HG03135 (cell line): ENCODE measurements around the gene SIRT5.

Source experiments
- ATAC-seq: cut with Tn5 transposase; IDR thresholded peaks from one replicate; pipeline ENCODE4 v1.9.1; 2021; ENCODE audit warnings: mild to moderate bottlenecking, moderate library complexity; ENCODE audit not compliant: unreplicated experiment

Gene SIRT5

DNA sequence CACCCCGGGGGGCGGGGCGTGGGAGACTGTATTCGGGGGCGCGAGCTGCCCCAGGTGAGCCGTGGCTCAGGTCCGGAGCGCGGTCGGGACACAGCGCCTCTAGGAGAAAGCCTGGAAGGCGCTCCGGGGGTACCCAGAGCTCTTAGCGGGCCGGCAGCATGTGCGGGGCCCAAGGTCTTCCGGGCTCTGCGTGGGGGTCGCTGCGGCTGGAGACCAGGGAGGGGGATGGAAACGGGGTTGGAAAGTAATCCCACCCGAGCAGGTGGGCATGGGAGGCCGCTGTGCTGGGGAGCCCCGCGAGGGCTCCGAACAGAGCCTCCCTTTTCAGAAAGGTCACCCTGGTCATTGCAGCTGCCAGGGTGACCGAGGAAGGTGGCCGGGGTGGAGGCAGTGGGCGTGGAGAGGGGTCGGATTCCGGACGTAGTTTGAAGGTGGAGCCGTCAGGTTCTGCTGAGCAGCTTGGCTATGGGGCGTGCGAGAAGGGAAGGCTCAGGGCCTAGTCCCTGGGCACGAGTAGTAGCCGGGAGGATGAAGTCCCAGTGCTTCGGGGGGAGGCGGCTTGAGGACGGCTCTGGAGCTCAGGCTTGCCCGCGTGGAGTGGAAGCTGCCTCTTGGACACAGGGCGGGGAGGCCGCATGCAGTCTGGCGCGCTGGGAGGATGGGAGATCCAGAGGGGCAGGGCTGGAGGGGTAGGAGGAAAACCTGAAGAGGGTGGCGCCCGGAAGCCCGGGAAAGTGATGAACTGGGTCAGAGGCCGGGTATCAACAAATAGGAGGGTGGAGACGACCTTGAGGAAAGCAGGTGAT is at the start of gene SIRT5:
Gene SIRT5 (plus strand): TSS at position 31 of the 806 bp plus-strand sequence. CDS start 9,510 bp downstream, outside the sequence.
- ATAC-seq, result peak; percentile 71

DNA sequence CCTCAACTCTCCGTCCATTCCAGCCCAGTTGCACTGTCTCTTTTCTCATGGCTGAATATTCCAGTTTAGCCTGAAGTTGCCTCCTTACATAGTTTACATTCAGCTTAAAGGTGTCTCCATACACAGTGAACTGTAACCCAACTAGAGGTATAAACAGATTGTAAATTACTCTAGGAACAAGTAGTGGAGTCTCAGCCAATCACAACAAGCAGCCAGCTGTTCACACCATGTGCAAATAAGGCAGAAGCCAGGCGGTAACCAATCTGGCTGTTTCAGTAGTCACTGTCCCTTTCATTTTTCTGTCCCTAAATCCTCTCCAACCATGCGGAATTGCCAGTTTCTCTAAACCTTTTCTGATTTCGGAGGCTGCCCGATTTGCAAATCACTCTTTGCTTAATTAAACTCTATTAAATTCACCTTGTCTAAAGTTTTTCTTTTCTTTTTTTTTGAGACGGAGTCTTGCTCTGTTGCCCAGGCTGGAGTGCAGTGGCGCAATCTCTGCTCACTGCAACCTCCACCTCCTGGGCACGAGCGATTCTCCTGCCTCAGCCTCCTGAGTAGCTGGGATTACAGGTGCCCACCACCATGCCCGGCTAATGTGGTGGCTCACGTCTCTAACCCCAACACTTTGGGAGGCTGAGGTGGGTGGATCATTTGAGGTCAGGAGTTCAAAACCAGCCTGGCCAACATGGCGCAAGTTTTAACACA is 49.4 kb upstream of the SIRT5 start:
- no peak for ATAC-seq

DNA sequence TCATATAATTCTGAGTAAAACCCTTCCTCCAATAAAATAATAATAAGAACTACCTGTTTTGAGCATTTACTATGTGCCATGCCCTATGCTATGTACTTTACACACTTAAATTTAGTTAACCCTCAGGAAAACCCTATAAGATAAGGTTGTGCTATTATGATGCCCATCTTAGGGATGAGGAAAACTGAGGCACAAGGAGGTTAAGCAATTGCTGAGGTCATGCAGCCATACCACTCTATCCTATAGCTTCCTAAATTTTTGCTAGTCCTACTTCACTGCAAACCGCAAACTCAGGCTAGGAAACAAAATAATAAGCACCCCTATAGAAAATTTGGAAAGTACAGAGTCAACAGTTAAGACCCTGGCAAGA is 48.1 kb upstream of the SIRT5 start:
- ATAC-seq, result peak; percentile 16

DNA sequence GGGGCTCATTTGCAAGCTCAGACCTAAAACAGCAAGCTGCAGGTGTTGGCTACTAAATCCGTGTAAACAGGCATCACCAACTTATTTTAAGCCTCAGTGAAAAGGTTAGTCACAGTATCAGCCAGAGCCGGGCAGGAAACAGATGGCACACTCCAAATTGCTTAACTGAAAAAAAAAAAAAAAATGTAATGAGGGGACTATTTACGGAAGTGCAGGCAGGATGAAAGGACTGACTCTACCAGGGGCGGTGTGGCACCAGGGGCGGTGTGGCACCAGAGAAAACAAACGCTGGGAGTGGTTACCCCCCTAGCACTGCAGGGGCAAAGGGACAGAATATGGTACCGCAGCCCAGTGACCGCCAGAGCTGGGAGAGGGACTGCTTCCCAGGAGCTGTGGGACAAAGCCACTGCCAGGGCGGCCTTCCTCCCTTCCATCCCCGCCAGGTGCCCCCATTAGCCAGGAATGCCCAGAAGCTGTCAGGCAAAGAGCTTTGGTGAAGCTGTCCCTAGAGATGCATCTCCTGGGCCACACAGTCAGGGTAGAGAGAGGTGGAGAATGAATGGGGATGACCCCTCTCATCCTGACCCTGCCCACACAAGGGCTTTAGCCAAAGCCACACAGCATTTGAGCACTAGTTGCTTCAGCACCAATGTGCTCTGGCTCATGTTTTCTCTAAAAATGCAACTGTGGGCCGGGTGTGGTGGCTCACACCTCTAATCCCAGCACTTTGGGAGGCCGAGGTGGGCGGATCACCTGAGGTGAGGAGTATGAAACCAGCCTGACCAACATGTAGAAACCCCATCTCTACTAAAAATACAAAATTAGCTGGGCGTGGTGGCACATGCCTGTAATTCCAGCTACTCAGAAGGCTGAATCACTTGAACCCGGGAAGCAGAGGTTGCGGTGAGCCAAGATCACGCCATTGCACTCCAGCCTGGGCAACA is 47.4 kb upstream of the SIRT5 start:
- ATAC-seq, result peak; percentile 81

DNA sequence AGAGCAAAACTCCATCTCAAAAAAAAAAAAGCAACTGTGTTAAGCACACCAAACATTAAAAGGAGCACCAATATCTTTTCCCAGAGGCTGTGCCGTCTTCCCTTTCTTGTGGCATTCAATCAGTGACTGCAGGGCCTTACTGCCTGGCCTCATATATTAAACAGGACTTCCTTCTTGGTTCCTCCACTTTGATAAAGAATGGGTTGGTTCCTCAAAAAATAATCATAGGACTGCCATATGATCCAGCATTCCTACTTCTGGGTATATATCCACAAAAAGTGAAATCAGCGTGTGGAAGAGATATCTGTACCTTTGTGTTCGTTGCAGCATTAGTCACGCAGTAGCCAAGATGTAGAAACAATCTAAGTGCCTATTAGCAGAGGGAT is 46.7 kb upstream of the SIRT5 start:
- no peak for ATAC-seq

DNA sequence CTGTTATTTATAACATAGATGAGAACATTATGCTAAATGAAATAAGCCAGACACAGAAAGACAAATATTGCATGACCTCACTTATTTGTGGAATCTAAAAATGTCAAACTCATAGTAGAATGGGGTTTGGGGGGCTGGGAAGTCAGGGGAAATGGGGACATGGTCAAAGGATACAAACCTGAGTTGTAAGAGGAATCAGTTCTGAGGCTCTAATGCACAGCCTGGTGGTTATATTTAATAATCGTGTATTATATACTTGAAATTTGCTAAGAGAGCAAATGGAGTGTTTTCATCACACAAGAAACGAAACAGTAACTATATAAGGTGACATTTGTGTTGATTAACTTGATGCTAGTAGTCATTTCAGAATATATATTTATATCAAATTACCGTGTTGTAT is 46.2 kb upstream of the SIRT5 start:
- no peak for ATAC-seq

DNA sequence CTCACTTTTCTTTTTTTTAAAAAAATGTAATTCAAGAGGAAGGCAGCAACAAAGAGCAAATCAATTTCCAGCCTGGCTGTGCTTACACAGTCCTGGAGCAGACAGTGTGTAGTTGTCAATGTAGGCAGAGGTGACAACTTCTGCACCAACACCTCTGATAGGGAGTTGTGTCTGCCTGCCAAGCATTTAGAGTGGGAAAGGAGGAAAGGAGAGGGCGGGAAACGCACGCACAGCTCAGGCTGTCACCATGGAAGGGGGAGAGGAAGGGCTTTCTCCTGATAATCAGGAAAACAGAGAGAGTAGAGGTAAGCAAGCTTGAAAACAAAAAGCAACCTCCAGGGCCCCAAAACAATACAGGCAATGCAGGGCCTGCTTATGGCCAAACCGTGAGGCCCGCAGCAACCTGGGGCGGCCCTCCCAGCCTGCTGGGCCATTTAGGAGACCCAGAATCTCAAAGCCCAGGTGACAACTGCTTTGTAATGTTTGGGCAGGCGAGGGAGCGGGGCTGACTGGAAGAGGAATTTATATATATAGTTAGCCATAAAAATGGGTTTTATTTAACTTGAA is 45.5 kb upstream of the SIRT5 start:
- ATAC-seq, result no peak

DNA sequence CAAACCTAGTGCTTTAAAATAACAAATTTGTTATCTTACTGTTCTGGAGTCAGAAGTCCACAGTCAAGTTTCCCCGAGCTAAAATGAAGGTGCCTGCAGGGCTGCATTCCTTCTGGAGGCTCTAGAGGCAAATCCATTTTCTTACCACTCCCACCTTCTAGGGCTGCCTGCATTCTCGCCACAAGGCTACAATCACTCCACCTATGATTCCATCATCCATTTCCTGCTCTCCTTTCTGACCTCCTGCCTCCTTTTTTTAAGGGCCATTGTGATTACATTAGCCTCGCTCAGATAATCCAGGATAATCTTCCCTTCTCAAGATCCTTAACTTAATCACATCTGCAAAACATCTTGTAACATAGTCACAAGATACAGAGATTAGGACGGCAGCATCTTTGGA is 42.4 kb upstream of the SIRT5 start:
- no peak for ATAC-seq

DNA sequence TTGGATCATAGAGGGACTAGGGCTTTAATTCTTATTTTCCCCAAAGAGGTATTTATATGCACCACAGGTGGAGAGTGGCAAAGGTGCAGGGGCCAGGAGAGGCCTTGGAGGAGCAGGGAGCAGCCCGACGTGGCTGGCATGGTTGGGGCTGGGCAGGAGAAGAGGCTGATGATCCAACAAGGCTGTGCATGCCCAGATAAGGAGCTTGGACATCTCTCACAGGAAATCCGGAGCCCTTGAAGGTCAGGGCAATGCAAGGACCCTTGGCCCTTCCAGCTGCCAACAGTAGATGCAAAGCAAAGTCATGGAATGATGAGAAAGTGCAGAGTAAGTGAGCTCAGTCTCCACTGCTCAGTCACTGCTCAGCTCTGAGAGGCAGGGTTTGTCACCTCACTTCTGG is 39.9 kb upstream of the SIRT5 start:
- ATAC-seq, result no peak

DNA sequence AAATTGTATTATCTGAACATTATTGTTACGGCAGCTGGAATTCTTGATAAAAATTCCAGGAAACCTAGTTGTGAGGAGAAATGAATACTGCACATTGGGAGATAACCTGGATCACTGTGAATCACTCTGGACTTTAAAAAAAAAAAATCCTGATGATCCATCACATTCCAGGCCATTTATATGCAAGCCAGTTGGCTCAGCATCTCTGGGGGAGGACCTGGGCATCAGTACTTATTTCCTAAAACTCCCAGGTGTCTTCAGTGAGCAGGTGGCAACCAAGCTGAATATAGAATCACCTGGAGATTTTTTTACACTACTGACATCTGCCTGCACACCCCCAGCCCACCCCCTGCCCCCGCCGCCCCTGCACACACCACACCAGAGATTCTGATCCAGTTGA is 39.1 kb upstream of the SIRT5 start:
- ATAC-seq, result no peak

DNA sequence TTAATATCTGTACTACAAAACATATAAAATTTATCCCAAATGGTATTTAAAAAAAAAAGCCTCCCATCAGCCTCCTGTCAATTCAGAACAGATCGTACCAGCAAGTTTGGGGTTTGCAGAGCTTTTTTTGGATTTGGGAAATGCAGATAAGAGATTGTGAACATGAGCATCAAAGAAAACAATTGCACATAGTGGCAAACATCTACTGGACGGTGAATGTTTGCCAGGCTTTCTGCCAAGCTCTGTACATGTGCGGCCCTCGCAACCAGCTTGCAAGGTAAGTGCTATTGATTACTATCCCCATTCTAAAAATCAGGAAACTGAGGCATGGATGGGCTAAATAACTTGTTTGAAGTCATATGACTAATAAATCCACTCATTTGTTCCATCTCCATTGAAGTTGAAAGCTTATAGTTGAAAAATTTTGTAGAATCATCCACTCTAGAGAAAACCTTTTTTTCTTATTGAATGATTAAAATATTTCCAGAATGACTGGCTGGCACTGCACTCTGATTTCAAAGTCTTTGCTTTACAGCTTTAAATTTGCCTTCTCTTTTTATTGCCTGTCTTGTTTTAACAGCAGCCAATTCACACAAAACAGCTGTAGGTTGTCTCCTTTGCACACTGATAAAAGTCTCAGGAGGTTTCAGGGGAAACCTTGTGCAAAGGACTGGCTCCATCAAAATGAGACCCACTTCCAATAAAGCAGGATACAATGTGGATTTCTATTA is 37.4 kb upstream of the SIRT5 start:
- ATAC-seq, result no peak

DNA sequence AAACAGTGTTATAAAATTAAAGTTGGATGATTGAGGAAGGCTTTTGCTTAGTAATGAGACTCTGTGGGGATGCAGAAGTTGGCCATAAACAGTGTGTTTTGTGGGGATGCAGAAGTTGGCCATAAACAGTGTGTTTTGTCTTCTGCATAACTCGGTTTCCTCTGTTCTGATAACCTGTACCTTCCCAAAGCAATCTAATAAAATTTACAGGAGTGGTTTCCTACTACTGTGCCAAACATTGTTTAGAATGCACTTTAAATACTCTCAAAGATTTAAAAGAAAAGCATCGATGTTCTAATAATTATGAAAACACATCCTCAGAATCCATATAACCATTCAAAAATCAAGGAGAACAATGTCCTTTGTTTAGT is 36.9 kb upstream of the SIRT5 start:
- no peak for ATAC-seq

DNA sequence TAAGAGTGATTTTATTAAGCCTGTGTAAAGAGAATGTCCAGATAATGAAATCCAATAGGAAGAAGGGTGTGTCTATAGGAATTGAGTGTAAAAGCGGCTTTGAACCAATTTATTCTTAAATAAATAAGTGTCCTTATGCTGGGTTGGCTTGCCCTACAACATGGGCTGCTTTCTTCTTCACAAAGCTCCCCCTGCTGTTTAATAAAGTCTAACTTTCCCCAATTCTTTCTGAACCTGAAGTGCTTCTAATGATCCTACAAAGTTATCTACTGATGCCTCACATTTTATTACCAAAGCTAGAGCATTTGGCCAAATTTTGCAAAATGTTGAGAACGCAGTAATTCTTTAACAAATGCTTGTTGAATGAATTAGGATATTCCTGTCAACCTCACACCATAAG is 36.3 kb upstream of the SIRT5 start:
- no peak for ATAC-seq

DNA sequence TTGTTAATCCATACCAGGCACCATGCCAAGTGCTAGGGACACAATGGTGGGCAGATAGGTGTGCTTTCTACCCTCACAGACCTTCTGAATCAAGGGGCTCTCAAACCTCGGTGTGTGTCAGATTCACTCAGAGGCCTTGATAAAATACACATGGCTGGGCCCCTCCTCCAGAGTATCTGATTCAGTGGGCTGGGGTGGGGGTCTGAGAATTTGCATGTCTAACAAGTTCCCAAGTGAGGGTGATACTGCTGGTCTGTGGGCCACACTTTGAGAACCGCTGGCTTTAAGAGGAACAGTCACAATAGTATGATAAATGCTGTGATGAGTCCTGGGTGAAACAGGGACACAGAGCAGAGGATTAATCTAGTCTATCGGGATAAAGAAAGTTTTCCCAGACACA is 35.8 kb upstream of the SIRT5 start:
- ATAC-seq, result no peak

DNA sequence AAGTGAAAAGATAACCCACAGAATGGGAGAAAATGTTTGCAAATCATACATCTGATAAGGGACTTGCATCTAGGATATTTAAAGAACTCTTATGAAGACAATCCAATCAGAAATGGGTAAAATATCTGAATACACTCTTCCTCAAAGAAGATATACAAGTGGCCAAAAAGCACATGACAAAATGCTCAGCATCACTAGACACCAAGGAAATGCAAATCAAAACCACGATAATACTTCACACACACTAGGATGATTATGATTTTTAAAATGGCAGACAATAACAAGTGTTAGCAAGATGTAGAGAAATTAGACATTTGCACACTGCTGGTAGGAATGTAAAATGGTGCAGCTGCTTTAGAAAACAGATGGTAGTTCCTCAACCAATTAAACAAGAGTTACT is 34.8 kb upstream of the SIRT5 start:
- no peak for ATAC-seq

DNA sequence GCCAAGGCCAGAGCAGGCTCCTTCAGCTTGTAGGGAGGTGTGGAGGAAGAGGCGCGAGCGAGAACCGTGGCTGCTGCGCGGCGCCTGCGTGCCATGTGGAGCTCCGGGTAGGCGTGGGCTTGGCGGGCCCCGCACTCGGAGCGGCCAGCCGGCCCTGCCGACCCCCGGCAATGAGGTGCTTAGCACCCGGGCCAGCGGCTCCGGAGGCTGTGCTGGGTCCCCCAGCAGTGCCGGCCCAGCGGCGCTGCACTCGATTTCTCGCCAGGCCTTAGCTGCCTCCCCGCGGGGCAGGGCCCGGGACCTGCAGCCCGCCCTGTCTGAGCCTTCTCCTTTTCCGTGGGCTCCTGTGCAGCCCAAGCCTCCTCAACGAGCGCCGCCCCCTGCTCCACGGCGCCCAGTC is 32.9 kb upstream of the SIRT5 start:
- ATAC-seq, result no peak

DNA sequence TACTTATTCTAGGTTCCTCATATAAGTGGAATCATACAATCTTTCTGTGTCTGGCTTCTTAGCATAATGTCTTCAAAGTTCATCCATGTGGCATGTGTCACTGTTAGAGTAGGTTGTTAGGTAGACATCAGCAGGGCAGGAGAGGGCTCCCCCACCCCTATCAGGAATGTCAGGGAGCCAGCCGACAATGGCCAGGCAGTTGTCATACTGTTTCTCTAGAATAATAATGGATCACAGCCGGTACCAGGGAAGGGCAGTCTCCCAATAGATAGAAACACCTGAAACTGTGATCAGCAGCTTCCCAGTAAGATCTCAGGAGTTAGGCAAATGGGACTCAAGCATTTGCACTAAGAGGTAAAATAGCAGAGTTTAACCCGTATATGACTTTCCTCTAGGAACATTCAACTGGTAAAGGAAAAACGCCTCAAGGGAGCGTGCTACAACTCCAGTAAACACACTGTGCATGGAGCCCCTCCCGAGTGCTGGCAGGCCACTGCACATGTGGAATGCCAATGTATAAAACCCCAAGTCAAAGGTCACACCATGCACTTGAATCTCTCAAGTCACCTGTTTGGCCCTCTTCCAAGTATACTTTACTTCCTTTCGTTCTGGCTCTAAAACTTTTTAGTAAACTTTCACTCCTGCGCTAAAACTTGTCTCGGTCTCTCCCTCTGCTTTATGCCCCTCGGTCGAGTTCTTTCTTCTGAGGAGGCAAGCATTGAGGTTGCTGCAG is 29.8 kb upstream of the SIRT5 start:
- ATAC-seq, result no peak

DNA sequence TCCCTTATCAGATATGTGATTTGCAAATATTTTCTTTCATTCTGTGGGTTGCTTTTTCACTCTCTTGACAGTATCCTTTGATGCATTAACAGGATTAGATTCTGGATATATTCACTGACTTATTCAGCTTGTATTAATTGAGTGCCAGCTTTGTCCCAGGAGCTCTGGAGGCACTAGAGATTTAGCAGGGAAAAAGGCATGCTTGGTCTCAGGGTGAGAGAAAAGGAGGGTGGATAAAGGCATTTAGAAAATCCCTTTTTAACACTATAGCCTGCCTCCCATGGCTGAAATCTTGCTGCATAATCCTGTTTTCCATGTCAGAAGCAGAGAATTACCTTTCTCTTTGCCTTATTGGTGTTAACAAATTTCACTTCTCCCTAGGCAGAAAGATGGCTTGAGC is 28.5 kb upstream of the SIRT5 start:
- ATAC-seq, result no peak

DNA sequence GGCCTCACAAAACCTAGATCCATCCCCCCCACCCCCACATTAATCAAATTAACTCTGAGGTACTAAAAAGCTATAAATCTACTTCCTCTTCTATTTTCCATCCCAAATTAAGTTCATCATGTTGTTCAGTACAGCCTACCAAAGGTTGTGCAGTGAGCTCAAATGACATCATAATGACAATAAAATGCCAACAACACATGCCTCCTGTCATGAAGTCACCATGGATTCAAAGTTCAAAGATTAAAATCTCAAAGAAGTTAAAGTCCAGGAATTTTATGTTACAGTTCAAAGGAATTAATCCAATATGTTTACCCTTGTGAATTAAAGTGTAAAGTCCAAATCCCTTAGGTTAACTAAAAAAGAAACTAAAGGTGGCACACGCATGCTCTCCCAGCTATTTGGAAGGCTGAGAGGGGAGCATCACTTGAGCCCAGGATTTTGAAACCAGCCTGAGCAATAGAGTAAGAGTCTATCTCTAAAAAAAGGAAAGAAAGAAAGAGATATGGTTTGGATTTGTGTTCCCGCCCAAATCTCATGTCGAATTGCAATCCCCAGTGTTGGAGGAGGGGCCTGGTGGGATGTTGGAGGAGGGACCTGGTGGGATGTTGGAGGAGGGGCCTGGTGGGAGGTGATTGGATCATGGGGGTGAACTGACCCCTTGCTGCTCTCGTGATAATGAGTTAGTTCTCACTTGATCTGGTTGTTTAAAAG is 25.7 kb upstream of the SIRT5 start:
- ATAC-seq, result no peak
